HCT116 (cell line): Measurements from ENCODE around the gene LRP2. TPM values are rescaled to one million over a fixed set of nuclear protein-coding genes. Genes with fewer than 3 reads are reported as not detected.

Experiments
- ATAC-seq: fragments of 200-7000 bp; cut with Tn5 transposase; 2 replicates; pipeline ENCODE4 v1.9.1; 2020; ENCODE audit warnings: mild to moderate bottlenecking, moderate library complexity
- Bru-seq: library from RNA; stranded (reverse); fragments of 400-500 nt; gene quantifications from one replicate; lab custom pipeline; 2021; lab: Mats Ljungman, UMichigan
- BruChase-seq, 2 experiments: library from RNA; stranded (reverse); fragments of 400-500 nt; gene quantifications; one replicate each; lab custom pipeline; 2021; lab: Mats Ljungman, UMichigan
- BruUV-seq: library from RNA; stranded (reverse); fragments of 400-500 nt; replicated peaks from 2 replicates; lab custom pipeline; 2021; lab: Mats Ljungman, UMichigan
- CTCF ChIA-PET: fragments of 300-600 bp; sonication (Branson Sonifier 250); formaldehyde crosslinking; loops from one replicate; lab custom pipeline; 2021; ENCODE audit warnings: antibody characterized with exemption; lab: Charles Lee
- POLR2A ChIA-PET: fragments of 300-600, 350-600 bp; sonication (Branson Sonifier 250); formaldehyde crosslinking; loops from one replicate; lab custom pipeline; 2021; ENCODE audit warnings: antibody characterized with exemption; lab: Charles Lee
- RAD21 ChIA-PET, 2 experiments: fragments of 300-600 bp; sonication (Branson Sonifier 250); formaldehyde crosslinking; loops; one replicate each; lab custom pipeline; 2023; ENCODE audit warnings: low total read pairs in 2 of 2; ENCODE audit not compliant: uncharacterized antibody in 2 of 2, unreplicated experiment in 2 of 2, low non-redundant PET in 1 of 2; lab: Charles Lee
- DNase-seq: peaks from one replicate; pipeline ENCODE4 v3.0.0-alpha.2; 2010; ENCODE audit warnings: low read depth, low spot score
- H2AFZ ChIP-seq: fragments of 200-600 bp; shearing (Covaris generic), sonication (generic); 2 replicates; pipeline ENCODE4 v1.6.1; 2017; ENCODE audit warnings: low read depth, mixed run types, mixed read lengths, antibody characterized with exemption, low read length; ENCODE audit not compliant: poor library complexity, severe bottlenecking
- H3K27ac ChIP-seq: 2 replicates; pipeline ENCODE4 v1.5.1; 2012; ENCODE audit warnings: low read depth, low read length
- H3K27me3 ChIP-seq: fragments of 200-600 bp; sonication (generic); 2 replicates; pipeline ENCODE4 v1.6.1; 2016; ENCODE audit warnings: mixed run types, low read length, mixed read lengths; ENCODE audit not compliant: insufficient read depth
- H3K36me3 ChIP-seq, 2 experiments: fragments of 200-500 bp in 1 of 2; fragments of 200-600 bp in 1 of 2; sonication (Bioruptor generic) in 1 of 2; sonication (generic) in 1 of 2; 2 replicates each; pipeline versions ENCODE4 v1.5.1 to v1.6.1; 2014 to 2016; ENCODE audit warnings: low read length in 2 of 2, inconsistent platforms in 1 of 2, mixed read lengths in 1 of 2, mixed run types in 1 of 2; ENCODE audit not compliant: insufficient read depth in 2 of 2, control insufficient read depth in 1 of 2
- H3K4me1 ChIP-seq, 2 experiments: fragments of 200-600 bp in 1 of 2; sonication (generic) in 1 of 2; 2 replicates each; pipeline versions ENCODE4 v1.5.1 to v1.6.1; 2012 to 2017; ENCODE audit warnings: low read length in 2 of 2, inconsistent platforms in 1 of 2, mild to moderate bottlenecking in 1 of 2, mixed read lengths in 1 of 2, mixed run types in 1 of 2, moderate library complexity in 1 of 2; ENCODE audit not compliant: insufficient read depth in 2 of 2, control insufficient read depth in 1 of 2
- H3K4me2 ChIP-seq: fragments of 200-600 bp; sonication (generic); 2 replicates; pipeline ENCODE4 v1.6.1; 2017; ENCODE audit warnings: mixed run types, low read length, mixed read lengths
- H3K4me3 ChIP-seq, 2 experiments: fragments of 200-600 bp in 1 of 2; sonication (generic) in 1 of 2; replicated peaks in 1 of 2; 2 replicates each; pipeline ENCODE4 v1.5.1; 2011 to 2016; ENCODE audit warnings: low read length in 2 of 2, control low read depth in 1 of 2, low read depth in 1 of 2, mild to moderate bottlenecking in 1 of 2, mixed read lengths in 1 of 2, mixed run types in 1 of 2
- H3K79me2 ChIP-seq: fragments of 200-600 bp; sonication (generic); 2 replicates; pipeline ENCODE4 v1.6.1; 2017; ENCODE audit warnings: mild to moderate bottlenecking, mixed run types, low read length, moderate library complexity, mixed read lengths; ENCODE audit not compliant: insufficient read depth
- H3K9ac ChIP-seq: fragments of 200-600 bp; sonication (generic); 2 replicates; pipeline ENCODE4 v1.6.1; 2016; ENCODE audit warnings: low read length, mixed read lengths
- H3K9me2 ChIP-seq: fragments of 200-600 bp; sonication (generic), shearing (Covaris generic); 2 replicates; pipeline ENCODE4 v1.6.1; 2017; ENCODE audit warnings: mixed run types, mild to moderate bottlenecking, moderate library complexity; ENCODE audit not compliant: insufficient read depth
- H3K9me3 ChIP-seq, 2 experiments: fragments of 200-500 bp in 1 of 2; fragments of 200-600 bp in 1 of 2; sonication (Bioruptor generic) in 1 of 2; sonication (generic) in 1 of 2; 2 replicates each; pipeline ENCODE4 v1.6.1; 2014 to 2017; ENCODE audit warnings: low read length in 2 of 2, mixed read lengths in 2 of 2, inconsistent platforms in 1 of 2, low read depth in 1 of 2, mild to moderate bottlenecking in 1 of 2, mixed run types in 1 of 2, moderate library complexity in 1 of 2; ENCODE audit not compliant: control insufficient read depth in 1 of 2, insufficient read depth in 1 of 2
- H4K20me1 ChIP-seq: fragments of 200-600 bp; sonication (generic), shearing (Covaris generic); 2 replicates; pipeline ENCODE4 v1.6.1; 2017; ENCODE audit warnings: mixed run types, mild to moderate bottlenecking, moderate library complexity; ENCODE audit not compliant: insufficient read depth
- CBX3 ChIP-seq: IDR thresholded peaks from 2 replicates; pipeline ENCODE4 v1.6.1; 2012; ENCODE audit warnings: low read depth
- EGR1 ChIP-seq: IDR thresholded peaks from 2 replicates; pipeline ENCODE4 v1.6.1; 2012; ENCODE audit warnings: low read depth
- ELF1 ChIP-seq: IDR thresholded peaks from 2 replicates; pipeline ENCODE4 v1.6.1; 2012; ENCODE audit warnings: low read depth, borderline replicate concordance
- EZH2phosphoT487 ChIP-seq: fragments of 200-600 bp; IDR thresholded peaks from 2 replicates; pipeline ENCODE4 v1.6.1; 2018; ENCODE audit warnings: antibody characterized with exemption, borderline replicate concordance
- FOSL1 ChIP-seq: IDR thresholded peaks from 2 replicates; pipeline ENCODE4 v1.6.1; 2012; ENCODE audit warnings: low read depth
- MAX ChIP-seq: IDR thresholded peaks from 2 replicates; pipeline ENCODE4 v1.6.1; 2012
- POLR2A ChIP-seq: IDR thresholded peaks from 2 replicates; pipeline ENCODE4 v1.7.0; 2011; ENCODE audit warnings: borderline replicate concordance; ENCODE audit not compliant: insufficient read depth, insufficient read length; ENCODE audit errors: extremely low read depth
- POLR2AphosphoS5 ChIP-seq: IDR thresholded peaks from 2 replicates; pipeline ENCODE4 v1.6.1; 2011; ENCODE audit warnings: mild to moderate bottlenecking, low read depth, low read length, moderate library complexity
- RAD21 ChIP-seq: IDR thresholded peaks from 2 replicates; pipeline ENCODE4 v1.6.1; 2012; ENCODE audit warnings: low read depth, mild to moderate bottlenecking
- SIN3A ChIP-seq: IDR thresholded peaks from 2 replicates; pipeline ENCODE4 v1.6.1; 2012; ENCODE audit warnings: low read depth
- SP1 ChIP-seq: IDR thresholded peaks from 2 replicates; pipeline ENCODE4 v1.6.1; 2012; ENCODE audit warnings: low read depth
- TCF7L2 ChIP-seq: IDR thresholded peaks from 2 replicates; pipeline ENCODE4 v1.7.0; 2011; ENCODE audit warnings: borderline replicate concordance, inconsistent platforms; ENCODE audit not compliant: insufficient read depth, insufficient read length; ENCODE audit errors: extremely low read depth
- YY1 ChIP-seq: IDR thresholded peaks from 2 replicates; pipeline ENCODE4 v1.6.1; 2011; ENCODE audit warnings: low read length, low read depth, moderate library complexity, mild to moderate bottlenecking; ENCODE audit not compliant: insufficient replicate concordance; ENCODE audit errors: extremely low read depth
- ZNF274 ChIP-seq: fragments of 200-500 bp; sonication (Bioruptor generic); IDR thresholded peaks from 2 replicates; pipeline ENCODE4 v1.6.1; 2014; ENCODE audit warnings: mild to moderate bottlenecking, low read depth, low read length, inconsistent platforms
- intact Hi-C: fragments of 100-400 bp; cut with micrococcal nuclease; formaldehyde crosslinking; loops from 2 replicates; pipeline ENCODE4 v1.10.0; 2022
- long read RNA-seq: library from polyadenylated mRNA; unstranded; transcript quantifications from one replicate; pipeline ENCODE4 v2.0.0, GENCODE V29; 2021; ENCODE audit not compliant: unreplicated experiment
- polyA plus RNA-seq: library from polyadenylated mRNA; unstranded; fragments of >200 nt; gene quantifications from 2 replicates; pipeline ENCODE4 v1.2.1, GENCODE V29; 2012; ENCODE audit warnings: missing spikeins
- total RNA-seq: library from RNA; stranded (reverse); gene quantifications from one replicate; pipeline ENCODE4 v1.2.1, GENCODE V29; 2021; ENCODE audit not compliant: unreplicated experiment

Gene LRP2
- total RNA-seq (0.20 TPM), Bru-seq, nascent RNA (percentile 9 among the genes with signal in this experiment), BruChase-seq, experiment 1, labeled RNA remaining after a 6-hour chase (percentile 5 among the genes with signal in this experiment), BruChase-seq, experiment 2, labeled RNA remaining after a 2-hour chase (percentile 5 among the genes with signal in this experiment)
- polyA plus RNA-seq, result 0.02 and 0.14 TPM in 2 replicates
- long read RNA-seq, result 0 reads

DNA sequence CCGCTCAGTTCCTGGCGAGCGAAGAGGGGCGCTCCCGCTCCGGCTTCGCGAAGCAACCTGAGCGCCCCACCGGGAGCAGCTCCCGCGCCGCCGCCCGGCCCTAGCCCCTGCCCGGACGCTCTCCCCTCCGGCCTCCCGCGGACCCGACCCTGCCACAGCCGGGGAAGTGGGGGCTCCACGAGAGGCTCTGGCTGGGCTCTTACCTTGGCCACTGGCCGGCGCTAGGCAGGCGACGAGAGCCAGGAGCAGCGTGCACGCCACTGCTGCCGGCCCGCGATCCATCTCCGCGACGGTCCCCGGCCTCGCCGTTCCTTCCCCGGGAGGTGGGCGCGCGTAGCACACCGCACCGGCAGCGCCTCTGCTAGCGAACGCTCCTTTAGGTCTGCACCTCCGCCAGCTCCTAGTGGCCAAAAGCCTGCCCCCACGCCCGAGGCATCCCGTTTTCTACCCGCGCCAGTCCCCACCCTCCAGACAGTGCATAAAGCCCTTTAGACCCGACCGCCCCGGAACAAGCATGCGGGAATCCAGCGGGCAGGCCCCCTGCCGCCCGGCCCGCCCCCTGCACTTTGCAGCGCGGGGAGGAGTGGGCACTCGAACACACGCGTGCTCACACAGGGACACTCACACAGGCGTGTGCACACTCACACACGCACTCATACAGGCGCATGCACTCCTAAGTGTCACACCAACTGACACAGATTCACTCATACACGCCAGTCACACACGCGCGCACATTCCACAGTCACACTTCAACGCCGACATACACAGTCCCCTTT is at the start of gene LRP2:
TSS of gene LRP2 (minus strand) at position 417 of the 776 bp plus-strand sequence. CDS start at position 282, 135 bp downstream.
- peak within 1 kb of the TSS in 1 of 2 experiments; percentile 71; a peak in 1 of 4 replicates for H3K4me3 ChIP-seq
- CTCF ChIA-PET, result no interaction called here

DNA sequence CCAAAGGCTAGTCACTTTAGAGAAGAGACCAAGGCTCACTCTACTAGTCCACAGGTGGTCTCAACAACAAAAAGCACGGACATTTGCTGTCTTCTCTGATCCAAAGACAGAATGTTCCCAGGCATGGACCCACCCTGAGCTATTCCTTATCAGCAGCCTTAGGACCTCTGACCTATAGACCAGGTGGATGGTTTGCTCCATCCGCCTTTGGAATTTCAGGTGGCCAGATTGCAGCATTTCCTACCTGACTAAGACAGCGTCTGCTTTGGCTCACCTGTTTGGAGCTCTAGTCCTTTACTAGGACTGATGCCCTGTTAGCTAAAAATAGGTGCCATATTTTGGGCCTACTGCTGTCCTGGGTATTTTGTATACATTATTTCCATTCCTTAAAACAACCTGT is 44.6 kb upstream of the LRP2 start:
- intact Hi-C loops, result no loop called here
- no TSS peak for BruUV-seq
- Histone ChIP-seq H3K9ac (no peak overlapping the region), H3K4me1 (no peaks in the 10 kb centered on the region), H3K36me3 (no peaks in the 10 kb centered on the region), H3K27ac (no peak overlapping the region), H3K27me3 (no peaks in the 10 kb centered on the region), H3K4me2 (no peak overlapping the region), H3K4me3 (no peak overlapping the region), H4K20me1 (no peaks in the 10 kb centered on the region), H3K9me3 (no peaks in the 10 kb centered on the region), H3K79me2 (no peaks in the 10 kb centered on the region), H3K9me2 (no peaks in the 10 kb centered on the region), H2AFZ (no peak overlapping the region)
- no peak for ATAC-seq
- no peak for DNase-seq
- ChIA-PET RAD21 (interaction anchor here in 1 of 2 experiments (0.6 kb wide), 1 partner anchor 767 kb away, joined by 5 read pairs; no protein-coding TSS in a partner anchor), POLR2A (no interaction called here), CTCF (no interaction called here)
- TF ChIP-seq TCF7L2, result no peak
- TF ChIP-seq ZNF274, result no peak
- no peak for TF ChIP-seq POLR2AphosphoS5
- TF ChIP-seq ELF1, result no peak
- no peak for TF ChIP-seq SIN3A
- no peak for TF ChIP-seq EZH2phosphoT487
- TF ChIP-seq CBX3, result no peak
- no peak for TF ChIP-seq RAD21
- no peak for TF ChIP-seq EGR1
- no peak for TF ChIP-seq MAX

More for the DNA sequence above, at the start of gene LRP2:
- no peak within 1 kb of the TSS for H3K9ac ChIP-seq
- peaks cover 4% of the 10 kb centered on the region; the same call in 1 of the 2 replicates for H3K9me2 ChIP-seq
- peak within 1 kb of the TSS; percentile 100 for H3K4me2 ChIP-seq
- BruUV-seq, result no TSS peak
- no peaks in the 10 kb centered on the region for H4K20me1 ChIP-seq
- ATAC-seq, result no peak
- no peaks in the 10 kb centered on the region for H3K9me3 ChIP-seq
- peaks cover 13% of the 10 kb centered on the region; the same call in 1 of the 2 replicates for H3K27me3 ChIP-seq
- no peak for TF ChIP-seq ZNF274
- no peak for TF ChIP-seq EGR1
- TF ChIP-seq POLR2A, result no peak
- TF ChIP-seq CBX3, result no peak
- TF ChIP-seq POLR2AphosphoS5, result no peak
- TF ChIP-seq SP1, result no peak
- no peak for TF ChIP-seq YY1
- no peak for TF ChIP-seq MAX
- no peak for TF ChIP-seq TCF7L2
- TF ChIP-seq RAD21, result no peak
- no peak for TF ChIP-seq FOSL1
- TF ChIP-seq SIN3A, result no peak
- H3K79me2 ChIP-seq, result no peaks in the 10 kb centered on the region
- ChIA-PET RAD21 (no interaction called here), POLR2A (no interaction called here)
- H3K27ac ChIP-seq, result no peak within 1 kb of the TSS
- peaks cover 2 to 20% of the 10 kb centered on the region in 2 experiments; a peak in 1 of 4 replicates for H3K4me1 ChIP-seq
- H2AFZ ChIP-seq, result peak within 1 kb of the TSS; percentile 56
- H3K36me3 ChIP-seq, result no peaks in the 10 kb centered on the region
- DNase-seq, result no peak
- intact Hi-C loops, result no loop called here
